GM12872 (cell line): ENCODE data around the gene SERPINI1.

ENCODE experiments used
- TF ChIP-seq, protein P1 (sequence below): IDR thresholded peaks from 3 replicates; pipeline ENCODE4 v1.5.1; 2011; ENCODE audit warnings: low read depth, mild to moderate bottlenecking, low read length, moderate library complexity; ENCODE audit not compliant: insufficient read depth

SERPINI1 gene

DNA sequence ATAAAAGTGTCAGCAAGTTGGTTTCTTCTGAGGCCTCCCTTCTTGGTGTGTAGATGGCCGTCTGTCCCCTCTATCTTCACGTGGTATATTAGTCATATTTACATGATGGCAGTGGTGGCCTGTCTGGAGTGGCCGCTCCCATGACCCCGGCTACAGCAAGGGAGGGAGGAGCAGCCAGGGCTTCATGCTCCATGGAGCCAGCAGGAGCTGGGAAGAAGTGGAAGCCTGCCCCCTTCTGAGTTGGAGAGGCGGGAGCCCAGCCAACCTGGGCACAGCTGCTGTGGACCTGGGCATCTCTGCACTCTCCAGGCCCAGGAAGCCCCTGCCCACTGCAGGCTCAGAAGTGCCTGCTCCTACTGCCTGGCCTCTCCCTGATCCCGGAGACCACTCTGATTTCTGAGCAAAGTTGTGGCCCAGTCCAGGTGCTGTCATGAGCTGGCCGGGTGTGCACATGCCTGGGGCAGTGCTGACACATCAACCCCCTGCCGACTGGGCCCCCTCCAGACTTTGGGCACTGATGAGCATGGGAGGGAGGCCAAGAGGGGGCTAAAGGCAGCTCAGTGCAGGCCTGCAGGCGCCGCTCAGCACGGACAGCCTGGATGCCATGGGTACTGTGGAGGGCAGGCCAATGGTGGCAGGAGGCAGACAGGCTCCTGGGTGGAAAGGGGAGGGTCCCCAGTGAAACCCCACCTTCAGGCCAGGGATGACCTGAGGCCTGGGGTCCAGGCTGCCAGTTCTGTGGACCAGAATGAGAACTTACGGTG is 84.8 kb downstream of the SERPINI1 start:
- TF ChIP-seq, protein P1, sequence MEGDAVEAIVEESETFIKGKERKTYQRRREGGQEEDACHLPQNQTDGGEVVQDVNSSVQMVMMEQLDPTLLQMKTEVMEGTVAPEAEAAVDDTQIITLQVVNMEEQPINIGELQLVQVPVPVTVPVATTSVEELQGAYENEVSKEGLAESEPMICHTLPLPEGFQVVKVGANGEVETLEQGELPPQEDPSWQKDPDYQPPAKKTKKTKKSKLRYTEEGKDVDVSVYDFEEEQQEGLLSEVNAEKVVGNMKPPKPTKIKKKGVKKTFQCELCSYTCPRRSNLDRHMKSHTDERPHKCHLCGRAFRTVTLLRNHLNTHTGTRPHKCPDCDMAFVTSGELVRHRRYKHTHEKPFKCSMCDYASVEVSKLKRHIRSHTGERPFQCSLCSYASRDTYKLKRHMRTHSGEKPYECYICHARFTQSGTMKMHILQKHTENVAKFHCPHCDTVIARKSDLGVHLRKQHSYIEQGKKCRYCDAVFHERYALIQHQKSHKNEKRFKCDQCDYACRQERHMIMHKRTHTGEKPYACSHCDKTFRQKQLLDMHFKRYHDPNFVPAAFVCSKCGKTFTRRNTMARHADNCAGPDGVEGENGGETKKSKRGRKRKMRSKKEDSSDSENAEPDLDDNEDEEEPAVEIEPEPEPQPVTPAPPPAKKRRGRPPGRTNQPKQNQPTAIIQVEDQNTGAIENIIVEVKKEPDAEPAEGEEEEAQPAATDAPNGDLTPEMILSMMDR = no peak

DNA sequence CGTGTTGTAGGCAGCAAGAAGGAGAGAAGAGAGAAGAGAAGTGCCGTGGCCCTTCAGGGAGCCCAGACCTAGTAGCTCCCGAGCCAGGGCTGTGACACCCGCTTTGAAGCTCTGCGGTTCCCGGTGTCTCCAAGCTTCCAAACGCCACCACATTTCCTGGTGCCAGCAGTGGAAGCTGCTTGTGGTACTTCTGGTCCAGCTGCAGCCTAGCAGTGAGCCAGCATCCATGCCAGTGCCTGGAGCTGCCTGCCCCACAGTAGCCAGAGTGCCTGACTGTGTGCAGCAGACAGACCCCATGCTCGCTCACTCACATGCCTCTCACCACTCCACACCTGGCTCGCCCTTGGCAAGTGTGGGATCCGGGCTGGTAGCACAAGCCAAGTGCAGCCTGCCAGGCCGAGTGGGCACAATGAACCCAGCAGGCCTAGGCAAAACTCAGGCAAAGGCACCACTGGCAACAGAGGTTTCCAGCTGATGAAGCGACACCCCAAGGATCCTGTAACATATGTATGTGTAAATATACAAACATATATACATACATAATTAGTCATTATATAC is 85.8 kb downstream of the SERPINI1 start:
- TF ChIP-seq, protein P1 = no peak

DNA sequence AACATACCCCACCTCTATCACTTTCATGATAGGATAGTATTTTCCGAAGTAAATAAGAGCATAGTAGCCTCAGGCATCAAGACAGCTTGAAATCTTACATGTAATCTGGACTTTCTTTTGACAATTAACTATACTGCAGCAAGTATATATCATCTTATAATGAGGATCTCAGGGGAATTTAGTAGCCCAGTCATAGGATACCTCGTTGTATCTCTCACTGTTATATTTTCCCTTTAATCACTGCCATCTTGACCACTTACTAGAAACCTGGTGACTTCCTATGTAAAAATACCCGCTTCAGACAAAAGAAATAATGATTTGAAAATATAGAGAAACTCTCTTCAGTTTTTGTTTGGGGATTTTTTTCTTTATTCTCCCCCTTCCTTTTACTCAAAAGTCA is 88.2 kb downstream of the SERPINI1 start:
- TF ChIP-seq, protein P1 = no peak

DNA sequence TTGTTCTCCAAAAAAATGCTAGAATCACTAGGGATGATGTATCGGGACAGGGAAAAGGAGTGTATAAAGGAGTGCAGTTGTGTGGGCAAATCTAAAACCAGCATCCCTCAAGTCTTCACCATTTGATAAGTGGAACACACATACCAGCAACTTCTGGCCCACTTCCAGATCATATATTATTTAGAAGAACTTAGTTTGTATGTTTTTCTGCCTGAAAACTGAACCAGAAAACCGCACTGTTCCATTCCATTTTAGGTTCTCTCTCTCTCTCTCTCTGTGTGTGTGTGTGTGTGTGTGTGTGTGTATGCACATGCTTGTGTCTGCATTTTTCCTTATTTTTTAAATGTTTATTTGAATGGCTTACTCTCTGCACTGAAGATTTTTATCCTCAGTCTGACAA is 93.5 kb downstream of the SERPINI1 start:
- TF ChIP-seq, protein P1 = no peak

DNA sequence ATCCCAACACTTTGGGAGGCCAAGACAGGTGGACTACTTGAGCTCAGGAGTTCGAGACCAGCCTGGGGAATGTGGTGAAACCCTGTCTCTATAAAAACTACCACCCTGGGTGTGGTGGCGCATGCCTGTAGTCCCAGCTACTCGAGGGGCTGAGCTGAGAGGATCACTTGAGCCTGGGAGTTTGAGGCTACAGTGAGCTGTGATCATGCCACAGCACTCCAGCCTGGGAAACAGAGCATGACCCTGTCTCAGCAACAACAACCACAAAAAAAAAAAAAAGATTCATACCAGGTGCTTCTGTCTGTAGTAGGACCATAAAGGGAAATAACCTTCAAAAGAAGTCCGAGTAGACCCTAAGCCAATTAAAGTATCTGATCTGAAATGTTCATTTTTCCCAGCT is 94.5 kb downstream of the SERPINI1 start:
- TF ChIP-seq, protein P1 = no peak

DNA sequence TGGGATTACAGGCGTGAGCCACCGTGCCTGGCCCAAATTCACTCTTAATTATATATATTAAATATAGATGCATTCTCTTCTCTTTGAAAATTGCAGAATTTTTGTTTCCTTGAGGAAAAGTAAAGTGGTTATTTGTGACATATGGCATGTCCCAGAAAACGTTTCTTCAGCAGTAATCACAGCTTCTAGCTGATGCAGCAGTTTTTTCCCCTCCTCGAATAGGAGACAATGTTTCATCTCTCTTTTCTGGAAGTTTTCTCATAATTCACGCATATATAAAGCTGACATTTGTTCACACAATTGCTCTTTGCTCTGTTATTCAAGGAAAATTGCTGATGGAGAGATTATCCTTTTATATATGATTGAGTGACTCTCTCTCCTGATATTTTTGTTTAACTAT is 99.8 kb downstream of the SERPINI1 start:
- TF ChIP-seq, protein P1 = no peak

DNA sequence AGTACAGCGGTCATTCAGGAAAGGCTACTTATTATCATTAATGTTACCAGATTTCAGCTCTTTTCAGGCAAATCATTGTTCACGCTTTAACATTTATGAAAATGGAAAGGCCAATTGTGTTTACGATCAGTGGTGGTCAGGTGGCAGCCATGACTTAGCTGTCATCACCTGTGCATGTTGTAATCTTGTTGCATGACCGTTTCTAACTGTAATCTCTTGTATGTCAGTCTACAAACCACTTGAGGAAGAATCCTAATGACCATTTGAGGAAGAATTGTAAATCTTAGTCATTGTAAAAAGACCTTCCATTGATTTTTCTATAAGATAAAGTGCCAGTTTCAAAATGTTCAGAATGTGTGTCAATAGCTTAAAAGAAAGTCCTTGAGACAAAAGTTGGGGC is 100.4 kb downstream of the SERPINI1 start:
- TF ChIP-seq, protein P1 = no peak
